Ovary (tissue), 9 donors: ENCODE measurements around the gene ODC1. TPM values are rescaled to one million over a fixed set of nuclear protein-coding genes. Genes with fewer than 3 reads are reported as not detected.
A peak's percentile ranks its signal among the peaks of the same experiment; 100 is the strongest.

Source experiments
- DNase-seq, 5 donors: peaks; one replicate each; pipeline ENCODE4 v3.0.0-alpha.2; 2019 to 2020
- H3K27ac ChIP-seq, 2 donors: fragments of 200-600 bp; one replicate each; pipeline versions ENCODE4 v1.5.1 to v1.8.0; 2019 to 2022
- H3K27me3 ChIP-seq: fragments of 200-600 bp; one replicate; pipeline ENCODE4 v1.8.0; 2022
- H3K36me3 ChIP-seq: fragments of 200-600 bp; sonication (generic); one replicate; pipeline ENCODE4 v1.5.1; 2019
- H3K4me1 ChIP-seq: one replicate; pipeline ENCODE4 v1.8.1; 2013; ENCODE audit warnings: mild to moderate bottlenecking, moderate library complexity; ENCODE audit not compliant: insufficient read depth
- H3K4me3 ChIP-seq: fragments of 200-600 bp; sonication (generic); one replicate; pipeline ENCODE4 v1.5.1; 2017
- H3K9me3 ChIP-seq, 2 donors: fragments of 200-600 bp in 1 of 2; sonication (generic) in 1 of 2; one replicate each; pipeline versions ENCODE4 v1.5.1 to v1.8.1; 2013 to 2019; ENCODE audit warnings: mild to moderate bottlenecking in 1 of 2, moderate library complexity in 1 of 2
- CTCF ChIP-seq, 3 donors: fragments of 450-650 bp in 2 of 3; fragments of 200-600 bp in 1 of 3; IDR thresholded peaks; one replicate each; pipeline versions ENCODE4 v1.5.1 to v1.8.0; 2016 to 2022; ENCODE audit warnings: antibody characterized with exemption in 3 of 3, mild to moderate bottlenecking in 1 of 3
- EP300 ChIP-seq: sonication (generic); formaldehyde crosslinking; IDR thresholded peaks from one replicate; pipeline ENCODE4 v1.6.1; 2017; ENCODE audit warnings: antibody characterized with exemption
- POLR2A ChIP-seq: fragments of 450-650 bp; IDR thresholded peaks from one replicate; pipeline ENCODE4 v1.6.1; 2017; ENCODE audit warnings: antibody characterized with exemption, mild to moderate bottlenecking, moderate library complexity
- WGBS, 3 donors: extraction: QIAGEN DNeasy Blood & Tissue Kit in 1 of 3; methylation state at CpG; one replicate each; pipeline versions ENCODE4 v1.1.5 to v1.1.7; 2013 to 2017; 5-methylcytosine and 5-hydroxymethylcytosine counted together
- intact Hi-C, 4 donors: fragments of 100-400 bp; cut with DNase I; formaldehyde crosslinking; loops; one replicate each; pipeline versions ENCODE4 v1.11.0 to v1.15.1; 2022 to 2023
- polyA plus RNA-seq, 2 donors: library from polyadenylated mRNA; stranded (reverse); fragments of 200-250 nt in 1 of 2; fragments of 350-450 nt in 1 of 2; fragmentation: Illumina TruSeq in 1 of 2; extraction: RNeasy Lipid Tissue Mini Kit (QIAGEN cat#74804) in 1 of 2; gene quantifications; one replicate each; pipeline ENCODE4 v1.2.3, GENCODE V29; 2013 to 2014
- total RNA-seq, 7 donors: library from RNA; depleted of rRNA in 2 of 7; stranded (reverse); fragments of >200 nt in 2 of 7; fragmentation: NEBNext Ultra II Directional in 3 of 7; extraction: Animal tissue kit (Norgen Biotek cat#: 25700) in 3 of 7; gene quantifications; one replicate each; pipeline versions ENCODE4 v1.1.0 to v1.2.4, GENCODE V29; 2016 to 2023
- donor health status: DM: no; HTN: no; CAD: no; lungs with moderate emphysema.
- donor health status: DM: no; HTN: no; CAD: no.
- donor health status: Bipolar disorder and iron deficiency.
- donor health status: DM: yes; HTN: yes; CAD: no.
- donor health status: DM: no; HTN: no; CAD: no.
- donor health status: DM: yes; HTN: yes; CAD: no.

Gene ODC1
- total and polyA plus RNA-seq, 9 donors, result 29.1 to 160 (median 55.7) TPM

GRCh38 chr2:10424916-10425505, 23.1 kb downstream of the ODC1 start:
- WGBS, 3 donors, result 89 to 94% (median 92%) methylated on average over 8 of the region's 8 CpGs
- DNase-seq, result no peak
- Histone ChIP-seq H3K27ac (no peak overlapping the region), H3K27me3 (no peaks in the 10 kb centered on the region), H3K4me3 (no peak overlapping the region), H3K4me1 (peaks cover 2% of the 10 kb centered on the region), H3K36me3 (no peaks in the 10 kb centered on the region), H3K9me3 (no peaks in the 10 kb centered on the region)
- TF ChIP-seq EP300, result no peak
- intact Hi-C loops, result no loop called here

GRCh38 chr2:10424051-10424450, 24.1 kb downstream of the ODC1 start:
- Histone ChIP-seq H3K4me3 (no peak overlapping the region), H3K27ac (no peak overlapping the region), H3K9me3 (no peaks in the 10 kb centered on the region), H3K36me3 (no peaks in the 10 kb centered on the region), H3K4me1 (peaks cover 2% of the 10 kb centered on the region), H3K27me3 (no peaks in the 10 kb centered on the region)
- TF ChIP-seq EP300, result no peak
- no peak for TF ChIP-seq CTCF (IDR thresholded peaks at IDR 0.05)
- TF ChIP-seq POLR2A, result no peak
- WGBS, 3 donors, result 19 to 87% (median 49%) methylated on average over 11 of the region's 11 CpGs
- DNase-seq, result peak in 1 of 5 donors; percentile 76
- intact Hi-C loops, result no loop called here

- no peaks in the 10 kb centered on the region for H3K27me3 ChIP-seq
- DNase-seq, result no peak
- no peak overlapping the region for H3K27ac ChIP-seq
- intact Hi-C loops, result no loop called here
- TF ChIP-seq CTCF (IDR thresholded peaks at IDR 0.05) (no peak), POLR2A (no peak), EP300 (no peak)
- H3K9me3 ChIP-seq, result no peaks in the 10 kb centered on the region
- H3K4me1 ChIP-seq, result peaks cover 2% of the 10 kb centered on the region
- no peak overlapping the region for H3K4me3 ChIP-seq
- H3K36me3 ChIP-seq, result no peaks in the 10 kb centered on the region
- 80 to 87% (median 80%) methylated on average over 6 of the region's 6 CpGs for WGBS, 3 donors
Measured at GRCh38 chr2:10423400-10423774, 24.7 kb downstream of the ODC1 start.

- WGBS, 3 donors, result 93 to 95% (median 93%) methylated on average over 22 to 24 of the region's 24 CpGs
- intact Hi-C loops, result no loop called here
Measured at GRCh38 chr2:10422732-10423399, 25.3 kb downstream of the ODC1 start.

More at GRCh38 chr2:10422732-10423399, 25.3 kb downstream of the ODC1 start:
- TF ChIP-seq POLR2A, result no peak
- no peak for TF ChIP-seq EP300
- TF ChIP-seq CTCF (IDR thresholded peaks at IDR 0.05), result no peak
- no peak overlapping the region for H3K27ac ChIP-seq
- H3K27me3 ChIP-seq, result no peaks in the 10 kb centered on the region
- peaks cover 2% of the 10 kb centered on the region for H3K4me1 ChIP-seq
- H3K36me3 ChIP-seq, result no peaks in the 10 kb centered on the region
- no peak for DNase-seq
- H3K9me3 ChIP-seq, result no peaks in the 10 kb centered on the region
- H3K4me3 ChIP-seq, result no peak overlapping the region
